Renal cortex interstitium (tissue), 15 donors: ENCODE measurements around the gene WDR47. TPM values are rescaled to one million over a fixed set of nuclear protein-coding genes. Genes with fewer than 3 reads are reported as not detected.

Experiments
- DNase-seq, 11 donors: peaks; one replicate each; pipeline ENCODE4 v3.0.0-alpha.2; 2013; ENCODE audit warnings: low read depth in 9 of 11, low spot score in 4 of 11; ENCODE audit errors: extremely low read depth in 1 of 11
- long read RNA-seq, 16 experiments: transcript quantifications; one replicate each; lab custom pipeline, GENCODE V29; 2026
- polyA plus RNA-seq, 3 donors: library from polyadenylated mRNA; unstranded; fragments of 120-200 nt; gene quantifications; one replicate each; pipeline ENCODE4 v1.2.1, GENCODE V29; 2013; ENCODE audit not compliant: insufficient read length in 3 of 3

Gene WDR47
- polyA plus RNA-seq, result 10 to 100 TPM; 11.8 to 14.8 (median 12.5) TPM
- long read RNA-seq, donor 1, result 0 reads
- long read RNA-seq, donor 2, result 0 reads
- long read RNA-seq, donor 3, full-length matches to known transcripts, result 2 of 2 reads
- long read RNA-seq, donor 3, partial matches to known transcripts, result 0 of 2 reads
- long read RNA-seq, donor 3, other reads (novel, unspliced or antisense), result 0 of 2 reads
- long read RNA-seq, donor 4, result 0 reads
- long read RNA-seq, donor 5, result 0 reads
- long read RNA-seq, donor 6, full-length matches to known transcripts, result 1 of 6 reads
- long read RNA-seq, donor 6, partial matches to known transcripts, result 5 of 6 reads
- long read RNA-seq, donor 6, other reads (novel, unspliced or antisense), result 0 of 6 reads
- long read RNA-seq, donor 7, full-length matches to known transcripts, result 1 of 1 reads
- long read RNA-seq, donor 7, partial matches to known transcripts, result 0 of 1 reads
- long read RNA-seq, donor 7, other reads (novel, unspliced or antisense), result 0 of 1 reads
- long read RNA-seq, donor 8, partial matches to known transcripts, result 6 of 6 reads
- long read RNA-seq, donor 8, other reads (novel, unspliced or antisense), result 0 of 6 reads
- long read RNA-seq, donor 9, full-length matches to known transcripts, result 1 of 6 reads
- long read RNA-seq, donor 9, partial matches to known transcripts, result 5 of 6 reads
- long read RNA-seq, donor 9, other reads (novel, unspliced or antisense), result 0 of 6 reads
- long read RNA-seq, donor 10, result 0 reads
- long read RNA-seq, donor 11, full-length matches to known transcripts, result 2 of 2 reads
- long read RNA-seq, donor 11, partial matches to known transcripts, result 0 of 2 reads
- long read RNA-seq, donor 11, other reads (novel, unspliced or antisense), result 0 of 2 reads
- long read RNA-seq, donor 12, result 0 reads
- long read RNA-seq, donor 13, result 0 reads
- long read RNA-seq, donor 14, result 0 reads
- long read RNA-seq, donor 15, result 0 reads
- long read RNA-seq, donor 16, partial matches to known transcripts, result 120 of 120 reads
- long read RNA-seq, donor 16, other reads (novel, unspliced or antisense), result 0 of 120 reads

GRCh38 chr1:109041621-109042468 lies at the start of gene WDR47:
WDR47 (minus strand) TSS chr1:109042102; CDS start chr1:109023512, 18,590 bp downstream.
- peak; percentile 75 to 91 (median 84) for DNase-seq

GRCh38 chr1:109091078-109091838 lies 49.4 kb upstream of the WDR47 start:
- no peak for DNase-seq

GRCh38 chr1:109090196-109091077 lies 48.5 kb upstream of the WDR47 start, which contains the start of gene TMEM167B:
TMEM167B (plus strand) TSS chr1:109090764; CDS start chr1:109090873, 109 bp downstream.
- peak; percentile 79 to 94 (median 89) for DNase-seq

GRCh38 chr1:109089242-109090015 lies 47.5 kb upstream of the WDR47 start:
- DNase-seq, result peak in 1 of 11 donors; percentile 36

- DNase-seq, result no peak
Observed at GRCh38 chr1:109084563-109085517, 42.9 kb upstream of the WDR47 start.

- no peak for DNase-seq
Observed at GRCh38 chr1:109083923-109084322, 42.0 kb upstream of the WDR47 start.

- DNase-seq, result no peak
Observed at GRCh38 chr1:109083501-109083900, 41.6 kb upstream of the WDR47 start.

- no peak for DNase-seq
Observed at GRCh38 chr1:109080441-109081082, 38.7 kb upstream of the WDR47 start.

GRCh38 chr1:109079240-109079622 lies 37.3 kb upstream of the WDR47 start:
- no peak for DNase-seq

- DNase-seq, result no peak
Observed at GRCh38 chr1:109078317-109078716, 36.4 kb upstream of the WDR47 start.

GRCh38 chr1:109075531-109076490 lies 33.9 kb upstream of the WDR47 start, which contains the start of gene TAF13:
TAF13 (minus strand) TSS chr1:109076003; CDS start chr1:109075947, 56 bp downstream.
- peak; percentile 83 to 96 (median 92) for DNase-seq

- DNase-seq, result no peak
Observed at GRCh38 chr1:109069294-109069693, 27.4 kb upstream of the WDR47 start.

GRCh38 chr1:109067883-109068282 lies 26.0 kb upstream of the WDR47 start:
- DNase-seq, result no peak
